Effector memory CD4-positive, alpha-beta T cell (primary cell): ENCODE measurements around the gene THAP2.
A peak's percentile ranks its signal among the peaks of the same experiment; 100 is the strongest.

Experiments
- DNase-seq, 3 donors: peaks; one replicate each; pipeline ENCODE4 v3.0.0-alpha.2; 2020
- H3K27ac ChIP-seq: 2 replicates; pipeline ENCODE4 v1.7.0; 2013; ENCODE audit warnings: mild to moderate bottlenecking, low read length, moderate library complexity; ENCODE audit not compliant: insufficient read depth, poor library complexity, severe bottlenecking
- H3K27me3 ChIP-seq: replicated peaks from 2 replicates; pipeline ENCODE4 v1.7.0; 2013; ENCODE audit warnings: mild to moderate bottlenecking, low read length; ENCODE audit not compliant: insufficient read depth, control insufficient read depth, poor library complexity, severe bottlenecking
- H3K36me3 ChIP-seq: 2 replicates; pipeline ENCODE4 v1.7.0; 2013; ENCODE audit warnings: mild to moderate bottlenecking, low read length, moderate library complexity; ENCODE audit not compliant: control insufficient read depth, insufficient read depth
- H3K4me1 ChIP-seq: 2 replicates; pipeline ENCODE4 v1.7.0; 2013; ENCODE audit warnings: low read length, mild to moderate bottlenecking; ENCODE audit not compliant: control insufficient read depth, insufficient read depth, poor library complexity, severe bottlenecking
- H3K4me3 ChIP-seq: 2 replicates; pipeline ENCODE4 v1.7.0; 2013; ENCODE audit warnings: low read length, low read depth, mild to moderate bottlenecking; ENCODE audit not compliant: insufficient read depth, poor library complexity, severe bottlenecking
- H3K9me3 ChIP-seq: 2 replicates; pipeline ENCODE4 v1.7.0; 2013; ENCODE audit warnings: mild to moderate bottlenecking, low read length, moderate library complexity; ENCODE audit not compliant: control insufficient read depth
- total RNA-seq, 3 donors: gene quantifications; one replicate each; lab custom pipeline; 2026; lab: John Stamatoyannopoulos, UW

The THAP2 gene
- 9.3 to 18.3 (median 11.4) reads per million in 3 donors for total RNA-seq

- no peaks in the 10 kb centered on the region for H3K9me3 ChIP-seq
- no peaks in the 10 kb centered on the region for H3K27me3 ChIP-seq
- DNase-seq: peak; percentile 85 to 91 (median 86)
- H3K4me1 ChIP-seq: peaks cover 10% of the 10 kb centered on the region
- H3K4me3 ChIP-seq: peak within 1 kb of the TSS; percentile 89
- H3K36me3 ChIP-seq: peaks cover 12% of the 10 kb centered on the region
- H3K27ac ChIP-seq: peak within 1 kb of the TSS; percentile 94
Measured at GRCh38 chr12:71663561-71664410, at the start of gene THAP2, which contains the start of gene ZFC3H1. Gene THAP2 (plus strand): TSS chr12:71664301. CDS start chr12:71664510, 209 bp downstream. Gene ZFC3H1 (minus strand): TSS chr12:71663848. CDS start chr12:71663610, 238 bp downstream.

DNA sequence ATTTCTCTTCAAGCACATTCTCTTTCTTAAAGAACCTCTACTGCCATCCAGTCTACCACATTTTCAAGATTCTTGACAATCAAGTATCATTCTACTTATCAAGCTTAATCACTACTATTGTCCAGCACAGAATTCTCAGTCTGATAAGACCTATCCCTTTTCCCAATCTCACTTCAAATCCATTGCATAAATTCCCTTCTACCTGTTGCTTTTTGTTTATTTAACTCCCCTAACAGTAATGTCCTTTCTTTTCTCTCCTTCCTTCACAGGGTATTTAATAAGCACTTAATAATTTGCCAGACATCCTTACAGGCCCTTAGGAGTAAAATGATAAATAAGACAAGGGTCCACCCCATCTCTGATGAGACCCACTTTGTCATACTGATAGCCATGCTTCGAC, 42.2 kb upstream of the THAP2 start:
- H3K9me3 ChIP-seq: no peaks in the 10 kb centered on the region
- DNase-seq: no peak
- no peak overlapping the region for H3K27ac ChIP-seq
- no peak overlapping the region for H3K4me3 ChIP-seq
- H3K36me3 ChIP-seq: peaks cover 74% of the 10 kb centered on the region
- no peaks in the 10 kb centered on the region for H3K27me3 ChIP-seq
- H3K4me1 ChIP-seq: peaks cover 4% of the 10 kb centered on the region

- H3K36me3 ChIP-seq: peaks cover 70% of the 10 kb centered on the region
- no peak overlapping the region for H3K27ac ChIP-seq
- H3K27me3 ChIP-seq: no peaks in the 10 kb centered on the region
- no peaks in the 10 kb centered on the region for H3K9me3 ChIP-seq
- no peak for DNase-seq
- H3K4me3 ChIP-seq: no peak overlapping the region
- H3K4me1 ChIP-seq: peaks cover 4% of the 10 kb centered on the region
Measured at GRCh38 chr12:71625476-71625875, 38.6 kb upstream of the THAP2 start.

DNA sequence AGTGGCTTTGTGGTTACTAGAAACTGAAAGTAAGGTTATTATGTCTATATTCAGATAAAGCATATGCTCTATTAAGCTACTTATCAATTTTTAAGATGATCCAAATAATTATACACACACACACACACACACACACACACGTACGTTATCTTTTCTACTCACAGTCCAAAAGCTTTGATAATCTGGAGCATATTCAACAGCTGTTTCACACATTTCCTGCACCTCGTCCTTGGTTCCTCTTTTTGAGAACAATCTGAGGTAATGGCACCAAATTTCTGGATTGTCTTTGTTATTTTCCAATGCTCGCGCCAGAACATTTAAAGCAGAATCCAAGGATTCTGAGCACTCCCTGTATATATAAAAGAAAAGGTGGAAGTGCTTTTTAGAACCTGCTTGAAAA, 38.0 kb upstream of the THAP2 start:
- peaks cover 71% of the 10 kb centered on the region for H3K36me3 ChIP-seq
- DNase-seq: no peak
- H3K27ac ChIP-seq: no peak overlapping the region

GRCh38 chr12:71626768-71627167, 37.3 kb upstream of the THAP2 start:
- peaks cover 4% of the 10 kb centered on the region for H3K4me1 ChIP-seq
- no peak overlapping the region for H3K4me3 ChIP-seq
- H3K27ac ChIP-seq: no peak overlapping the region
- DNase-seq: no peak
- H3K27me3 ChIP-seq: no peaks in the 10 kb centered on the region
- no peaks in the 10 kb centered on the region for H3K9me3 ChIP-seq
- H3K36me3 ChIP-seq: peaks cover 74% of the 10 kb centered on the region

More for the DNA sequence above, 38.0 kb upstream of the THAP2 start:
- H3K9me3 ChIP-seq: no peaks in the 10 kb centered on the region
- peaks cover 4% of the 10 kb centered on the region for H3K4me1 ChIP-seq
- H3K27me3 ChIP-seq: no peaks in the 10 kb centered on the region
- H3K4me3 ChIP-seq: no peak overlapping the region

DNA sequence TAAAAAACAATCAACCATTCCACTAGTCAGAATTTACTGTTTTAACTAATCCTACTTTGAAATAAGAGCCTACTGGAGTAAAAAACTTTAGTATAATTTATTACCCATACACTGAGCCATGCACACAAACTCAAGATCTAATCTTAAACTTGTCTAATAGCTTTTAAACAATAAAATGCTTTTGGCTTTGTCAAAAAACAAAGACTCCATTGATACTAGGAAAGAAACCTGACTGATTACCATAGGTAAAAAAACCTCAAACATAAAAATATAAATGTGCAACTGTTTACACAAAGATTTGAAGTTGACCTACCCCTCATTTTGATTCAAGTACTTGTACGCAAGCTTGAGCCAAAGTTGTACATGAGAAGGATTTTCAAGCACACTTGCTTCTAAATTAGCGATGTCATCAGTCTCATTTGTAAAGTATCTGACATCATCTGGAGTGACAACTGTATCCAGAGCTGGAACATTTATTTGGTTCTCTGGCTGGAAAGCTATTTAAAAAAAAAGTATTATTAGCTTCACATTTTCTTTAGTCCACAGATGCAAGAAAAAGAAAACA, 36.6 kb upstream of the THAP2 start:
- H3K4me1 ChIP-seq: peaks cover 4% of the 10 kb centered on the region
- no peaks in the 10 kb centered on the region for H3K9me3 ChIP-seq
- no peaks in the 10 kb centered on the region for H3K27me3 ChIP-seq
- no peak overlapping the region for H3K27ac ChIP-seq
- H3K36me3 ChIP-seq: peaks cover 74% of the 10 kb centered on the region
- no peak overlapping the region for H3K4me3 ChIP-seq
- no peak for DNase-seq

- DNase-seq: no peak
- H3K9me3 ChIP-seq: no peaks in the 10 kb centered on the region
- H3K4me3 ChIP-seq: no peak overlapping the region
- H3K27me3 ChIP-seq: no peaks in the 10 kb centered on the region
- no peaks in the 10 kb centered on the region for H3K4me1 ChIP-seq
- peaks cover 61% of the 10 kb centered on the region for H3K36me3 ChIP-seq
- H3K27ac ChIP-seq: no peak overlapping the region
Measured at GRCh38 chr12:71636704-71637115, 27.4 kb upstream of the THAP2 start.

GRCh38 chr12:71638499-71638898, 25.6 kb upstream of the THAP2 start:
- H3K27me3 ChIP-seq: no peaks in the 10 kb centered on the region
- H3K9me3 ChIP-seq: no peaks in the 10 kb centered on the region
- H3K4me1 ChIP-seq: no peaks in the 10 kb centered on the region
- no peak overlapping the region for H3K27ac ChIP-seq
- DNase-seq: no peak
- H3K36me3 ChIP-seq: peaks cover 60% of the 10 kb centered on the region
- no peak overlapping the region for H3K4me3 ChIP-seq

DNA sequence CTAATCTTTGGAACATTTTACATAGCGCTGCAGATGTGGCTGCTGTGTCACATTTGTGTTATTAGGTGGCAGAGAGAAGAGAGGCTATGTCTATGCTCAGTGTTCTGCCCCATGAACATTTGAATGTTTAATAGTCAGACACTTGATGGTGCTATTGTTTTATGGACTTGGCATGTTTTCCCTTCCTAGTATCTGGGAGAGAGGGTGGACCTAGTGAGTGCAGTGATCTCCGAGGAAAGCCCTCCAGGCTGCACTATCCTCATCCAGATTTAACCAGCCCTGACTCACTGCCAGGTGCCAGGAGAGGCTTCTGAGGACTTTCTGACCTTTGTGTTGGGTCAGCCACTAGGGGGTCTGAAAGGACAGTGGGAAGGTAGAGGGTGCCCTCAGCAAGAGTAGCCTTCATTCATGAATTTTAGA, 24.8 kb upstream of the THAP2 start:
- H3K27ac ChIP-seq: no peak overlapping the region
- no peak for DNase-seq
- peaks cover 60% of the 10 kb centered on the region for H3K36me3 ChIP-seq
- H3K4me3 ChIP-seq: no peak overlapping the region
- H3K27me3 ChIP-seq: no peaks in the 10 kb centered on the region
- H3K9me3 ChIP-seq: no peaks in the 10 kb centered on the region
- H3K4me1 ChIP-seq: no peaks in the 10 kb centered on the region

DNA sequence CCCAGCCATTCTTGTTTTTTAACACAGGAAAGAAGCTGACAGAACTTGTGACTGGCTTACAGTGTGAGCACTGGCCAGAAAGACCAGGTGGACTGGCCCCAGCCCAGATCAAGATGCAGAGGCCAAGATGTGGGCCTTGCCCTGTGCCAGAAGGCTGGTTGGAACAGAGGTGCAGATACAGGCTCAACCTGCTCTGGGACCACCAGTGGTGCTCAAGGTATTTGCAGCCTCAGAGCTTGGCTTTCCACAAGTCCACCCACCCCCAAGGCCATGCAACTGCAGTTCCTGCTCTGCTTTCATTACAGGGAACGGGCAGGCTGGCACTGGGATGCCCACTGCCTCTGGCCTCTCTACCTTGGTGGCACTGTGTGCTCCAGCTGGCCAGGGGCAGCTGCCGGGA, 23.8 kb upstream of the THAP2 start:
- Histone ChIP-seq H3K4me1 (no peaks in the 10 kb centered on the region), H3K27ac (peak overlapping the region; percentile 7), H3K36me3 (peaks cover 60% of the 10 kb centered on the region), H3K4me3 (no peak overlapping the region), H3K9me3 (no peaks in the 10 kb centered on the region), H3K27me3 (no peaks in the 10 kb centered on the region)
- no peak for DNase-seq
